CD4-positive, alpha-beta T cell treated with Interferon alpha-2 for 1 hour (primary cell): ENCODE data around the gene AGAP1.
"Not testable (repeated sequence)": the region's sequence is repeated elsewhere in the genome, so short reads cannot be mapped to it uniquely, and the experiment has no call there.

Experiments used
- DNase-seq, 2 donors: peaks; one replicate each; pipeline ENCODE4 v3.0.0-alpha.2; 2020 to 2022

Gene AGAP1

GRCh38 chr2:235596272-235596671 is 102.4 kb downstream of the AGAP1 start:
- no peak for DNase-seq

GRCh38 chr2:235597081-235597615 is 103.3 kb downstream of the AGAP1 start:
- DNase-seq: no peak

- DNase-seq: no peak
Measured at GRCh38 chr2:235598026-235598425, 104.2 kb downstream of the AGAP1 start.

GRCh38 chr2:235598532-235599531 is 105.0 kb downstream of the AGAP1 start:
- DNase-seq: no peak

GRCh38 chr2:235599596-235600338 is 105.9 kb downstream of the AGAP1 start:
- DNase-seq: no peak

- no peak for DNase-seq
Measured at GRCh38 chr2:235600406-235600805, 106.6 kb downstream of the AGAP1 start.

- no peak for DNase-seq
Measured at GRCh38 chr2:235600926-235601325, 107.1 kb downstream of the AGAP1 start.

GRCh38 chr2:235601960-235602704 is 108.3 kb downstream of the AGAP1 start:
- DNase-seq: no peak

GRCh38 chr2:235602971-235603370 is 109.1 kb downstream of the AGAP1 start:
- not testable (repeated sequence) for DNase-seq

GRCh38 chr2:235603659-235604058 is 109.8 kb downstream of the AGAP1 start:
- DNase-seq: no peak

- DNase-seq: peak in 1 of 2 donors; percentile 14
Measured at GRCh38 chr2:235605312-235606003, 111.6 kb downstream of the AGAP1 start.

GRCh38 chr2:235606004-235606715 is 112.3 kb downstream of the AGAP1 start:
- DNase-seq: no peak

GRCh38 chr2:235607546-235608199 is 113.8 kb downstream of the AGAP1 start:
- no peak for DNase-seq

- DNase-seq: no peak
Measured at GRCh38 chr2:235608200-235608887, 114.5 kb downstream of the AGAP1 start.

- no peak for DNase-seq
Measured at GRCh38 chr2:235609321-235609720, 115.5 kb downstream of the AGAP1 start.

- no peak for DNase-seq
Measured at GRCh38 chr2:235609746-235610145, 115.9 kb downstream of the AGAP1 start.

GRCh38 chr2:235610696-235611257 is 116.9 kb downstream of the AGAP1 start:
- DNase-seq: no peak

- no peak for DNase-seq
Measured at GRCh38 chr2:235611349-235611748, 117.5 kb downstream of the AGAP1 start.

- no peak for DNase-seq
Measured at GRCh38 chr2:235611756-235612155, 117.9 kb downstream of the AGAP1 start.
